Fibroblast of lung (primary cell): ENCODE data around the gene GNPAT. TPM values are rescaled to one million over a fixed set of nuclear protein-coding genes. Genes with fewer than 3 reads are reported as not detected.

Source experiments
- DNase-seq, 2 donors: peaks; one replicate each; pipeline versions ENCODE4 v3.0.0 to v3.0.0-alpha.2; 2010; ENCODE audit warnings: low read depth in 2 of 2
- H2AFZ ChIP-seq: 2 replicates; pipeline ENCODE4 v1.5.1; 2012; ENCODE audit warnings: low read length, control low read depth, inconsistent platforms
- H3K27ac ChIP-seq: 2 replicates; pipeline ENCODE4 v1.5.1; 2011; ENCODE audit warnings: low read length, control low read depth; ENCODE audit not compliant: insufficient read depth
- H3K27me3 ChIP-seq: 2 replicates; pipeline ENCODE4 v1.5.1; 2011; ENCODE audit warnings: mild to moderate bottlenecking, low read length; ENCODE audit not compliant: control insufficient read depth, insufficient read depth
- H3K36me3 ChIP-seq: 2 replicates; pipeline ENCODE4 v1.5.1; 2011; ENCODE audit warnings: low read length; ENCODE audit not compliant: control insufficient read depth, insufficient read depth
- H3K4me1 ChIP-seq: 2 replicates; pipeline ENCODE4 v1.5.1; 2011; ENCODE audit warnings: low read length; ENCODE audit not compliant: control insufficient read depth, insufficient read depth; ENCODE audit errors: extremely low read depth
- H3K4me2 ChIP-seq: 2 replicates; pipeline ENCODE4 v1.5.1; 2011; ENCODE audit warnings: low read length, control low read depth; ENCODE audit not compliant: insufficient read depth; ENCODE audit errors: extremely low read depth
- H3K4me3 ChIP-seq, 4 experiments: fragments of 200-600 bp in 1 of 4; sonication (generic) in 1 of 4; replicated peaks in 1 of 4; 2 replicates each; pipeline ENCODE4 v1.5.1; 2011 to 2016; ENCODE audit warnings: low read length in 4 of 4, low read depth in 3 of 4, mild to moderate bottlenecking in 3 of 4, control low read depth in 2 of 4, inconsistent platforms in 1 of 4, mixed read lengths in 1 of 4; ENCODE audit not compliant: insufficient read depth in 1 of 4; ENCODE audit errors: control extremely low read depth in 1 of 4
- H3K79me2 ChIP-seq: 2 replicates; pipeline ENCODE4 v1.5.1; 2012; ENCODE audit warnings: mild to moderate bottlenecking, low read length, inconsistent platforms; ENCODE audit not compliant: control insufficient read depth, insufficient read depth
- H3K9ac ChIP-seq: 2 replicates; pipeline ENCODE4 v1.5.1; 2011; ENCODE audit warnings: mild to moderate bottlenecking, low read length, control low read depth; ENCODE audit not compliant: insufficient read depth
- H3K9me3 ChIP-seq: 2 replicates; pipeline ENCODE4 v1.5.1; 2012; ENCODE audit warnings: low read depth, low read length; ENCODE audit not compliant: control insufficient read depth, insufficient read depth
- H4K20me1 ChIP-seq: 2 replicates; pipeline ENCODE4 v1.5.1; 2011; ENCODE audit warnings: low read length; ENCODE audit not compliant: control insufficient read depth, insufficient read depth; ENCODE audit errors: extremely low read depth
- CTCF ChIP-seq, 2 donors: IDR thresholded peaks in 1 of 2; conservative IDR thresholded peaks in 1 of 2; 1 replicate in 1 of 2; 2 replicates in 1 of 2; pipeline ENCODE4 v1.5.1; 2011 to 2012; ENCODE audit warnings: low read length in 2 of 2, control low read depth in 1 of 2, inconsistent platforms in 1 of 2, low read depth in 1 of 2, mild to moderate bottlenecking in 1 of 2
- EZH2 ChIP-seq: IDR thresholded peaks from 2 replicates; pipeline ENCODE4 v1.5.1; 2012; ENCODE audit warnings: low read length, control low read depth, mild to moderate bottlenecking; ENCODE audit errors: missing control alignments
- polyA minus RNA-seq: library from RNA; depleted of rRNA, polyadenylated mRNA; stranded (reverse); fragments of >200 nt; gene quantifications from 2 replicates; pipeline ENCODE4 v1.2.3, GENCODE V29; 2011; ENCODE audit warnings: low replicate concordance
- polyA plus RNA-seq, 2 donors: library from polyadenylated mRNA; depleted of rRNA in 1 of 2; stranded (reverse) in 1 of 2; unstranded in 1 of 2; fragments of >200 nt; gene quantifications; 2 replicates each; pipeline ENCODE4 v1.2.1, GENCODE V29; 2011 to 2012; ENCODE audit warnings: missing spikeins in 1 of 2
- total RNA-seq: library from RNA; depleted of rRNA; stranded (reverse); fragments of >200 nt; gene quantifications from 2 replicates; pipeline ENCODE4 v1.2.1, GENCODE V29; 2014

Gene GNPAT
- total RNA-seq, result 56.2 and 60.4 TPM in 2 replicates
- polyA plus RNA-seq, result 38.9 and 42.5 TPM in 2 replicates
- 35.4 and 35.5 TPM in 2 replicates for polyA plus RNA-seq (2012)
- 13.7 and 18.4 TPM in 2 replicates for polyA minus RNA-seq

- Histone ChIP-seq H3K36me3 (no peaks in the 10 kb centered on the region), H3K4me1 (no peaks in the 10 kb centered on the region), H3K9ac (peak within 1 kb of the TSS; percentile 63), H3K27ac (peak within 1 kb of the TSS; percentile 83), H3K4me2 (peak within 1 kb of the TSS; percentile 94), H3K27me3 (no peaks in the 10 kb centered on the region), H3K79me2 (peaks cover 47% of the 10 kb centered on the region), H3K4me3 (peak within 1 kb of the TSS; percentile 75 to 96 (median 86)), H2AFZ (peak within 1 kb of the TSS; percentile 90), H4K20me1 (no peaks in the 10 kb centered on the region), H3K9me3 (no peaks in the 10 kb centered on the region)
- TF ChIP-seq EZH2 (no peak), CTCF (conservative IDR thresholded peaks at IDR 0.05 in 1 of 2, IDR thresholded peaks at IDR 0.05 in 1 of 2; ENCODE audit: low read depth in 1 of 2, low read length in 2 of 2) (no peak)
- peak; percentile 80 to 81 for DNase-seq
Observed at GRCh38 chr1:231240883-231241735, at the start of gene GNPAT. TSS of gene GNPAT (plus strand) at chr1:231241212. CDS start at chr1:231241379, 167 bp downstream.

DNA sequence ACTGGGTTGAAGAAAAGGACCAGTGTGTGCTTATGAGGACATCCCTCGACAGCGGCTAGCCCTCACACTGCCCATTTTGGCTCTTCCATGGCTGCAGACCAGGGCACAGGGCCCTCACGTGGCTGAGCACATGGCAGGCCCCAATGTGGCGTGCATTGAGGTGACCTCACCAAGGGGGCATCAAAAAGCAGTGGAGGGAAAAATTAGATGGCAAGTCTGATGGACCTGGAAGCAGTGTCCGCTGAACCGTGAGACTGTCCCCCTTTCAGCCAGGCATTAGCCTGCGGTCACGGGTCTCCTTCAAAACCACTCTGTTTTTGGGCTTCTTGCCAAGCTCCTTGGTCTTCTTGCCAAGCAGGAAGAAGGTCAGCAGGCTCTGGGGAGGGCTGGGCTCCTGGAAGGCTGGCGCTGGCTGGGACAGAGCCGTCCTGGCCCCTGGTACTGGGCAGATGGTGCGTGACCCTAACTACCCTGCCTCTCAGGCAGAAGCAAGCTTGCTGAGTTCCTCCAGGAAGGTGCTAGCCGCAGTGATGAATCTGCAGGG is 48.3 kb upstream of the GNPAT start:
- no peak overlapping the region for H3K27ac ChIP-seq
- no peaks in the 10 kb centered on the region for H3K9me3 ChIP-seq
- DNase-seq, result peak; percentile 48 to 51
- H4K20me1 ChIP-seq, result no peaks in the 10 kb centered on the region
- no peak overlapping the region for H2AFZ ChIP-seq
- no peaks in the 10 kb centered on the region for H3K27me3 ChIP-seq
- H3K9ac ChIP-seq, result no peak overlapping the region
- H3K4me3 ChIP-seq, result no peak overlapping the region
- H3K4me1 ChIP-seq, result no peaks in the 10 kb centered on the region
- no peak overlapping the region for H3K4me2 ChIP-seq
- TF ChIP-seq EZH2 (no peak), CTCF (conservative IDR thresholded peaks at IDR 0.05 in 1 of 2, IDR thresholded peaks at IDR 0.05 in 1 of 2; ENCODE audit: low read depth in 1 of 2, low read length in 2 of 2) (no peak)
- no peaks in the 10 kb centered on the region for H3K36me3 ChIP-seq
- H3K79me2 ChIP-seq, result no peaks in the 10 kb centered on the region

GRCh38 chr1:231193710-231194340 is 47.2 kb upstream of the GNPAT start:
- H3K4me1 ChIP-seq, result no peaks in the 10 kb centered on the region
- no peak for DNase-seq
- H3K36me3 ChIP-seq, result no peaks in the 10 kb centered on the region
- H3K79me2 ChIP-seq, result no peaks in the 10 kb centered on the region
- no peak overlapping the region for H3K9ac ChIP-seq
- no peak overlapping the region for H3K4me3 ChIP-seq
- no peak overlapping the region for H2AFZ ChIP-seq
- H3K27ac ChIP-seq, result no peak overlapping the region
- no peaks in the 10 kb centered on the region for H4K20me1 ChIP-seq
- no peak for TF ChIP-seq EZH2
- no peak for TF ChIP-seq CTCF (conservative IDR thresholded peaks at IDR 0.05 in 1 of 2, IDR thresholded peaks at IDR 0.05 in 1 of 2; ENCODE audit: low read depth in 1 of 2, low read length in 2 of 2)
- H3K27me3 ChIP-seq, result no peaks in the 10 kb centered on the region
- no peaks in the 10 kb centered on the region for H3K9me3 ChIP-seq
- no peak overlapping the region for H3K4me2 ChIP-seq
